Islet of Langerhans (tissue), 1 donor: Measurements from ENCODE around the gene GSDMA.

ENCODE experiments used
- FAIRE-seq: peaks from one replicate; lab custom pipeline; 2011; peaks lifted over from hg19 to GRCh38; lab: Jason Lieb, UNC

GSDMA gene

DNA sequence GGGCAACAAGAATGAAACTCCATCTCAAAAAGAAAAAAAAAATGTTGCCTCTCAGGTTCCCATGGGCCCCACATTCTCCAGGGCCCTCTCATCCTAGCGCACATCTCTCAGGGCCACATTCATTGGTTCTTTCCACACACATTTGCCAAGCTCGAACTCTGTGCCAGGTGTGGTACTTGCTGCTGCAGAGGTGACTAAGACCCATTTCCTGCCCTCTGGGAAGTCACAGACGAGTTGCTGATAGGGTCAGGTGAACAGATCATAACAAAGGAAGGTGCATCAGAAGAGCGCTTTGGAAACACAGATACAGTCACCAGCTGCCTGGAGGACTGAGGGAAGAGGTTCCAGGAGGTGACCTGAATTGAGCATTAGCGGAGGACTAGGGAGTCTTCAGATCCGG is 1.0 kb downstream of the GSDMA start:
- no peak for FAIRE-seq

GRCh38 chr17:39965017-39965699 is 2.4 kb downstream of the GSDMA start:
- no peak for FAIRE-seq

DNA sequence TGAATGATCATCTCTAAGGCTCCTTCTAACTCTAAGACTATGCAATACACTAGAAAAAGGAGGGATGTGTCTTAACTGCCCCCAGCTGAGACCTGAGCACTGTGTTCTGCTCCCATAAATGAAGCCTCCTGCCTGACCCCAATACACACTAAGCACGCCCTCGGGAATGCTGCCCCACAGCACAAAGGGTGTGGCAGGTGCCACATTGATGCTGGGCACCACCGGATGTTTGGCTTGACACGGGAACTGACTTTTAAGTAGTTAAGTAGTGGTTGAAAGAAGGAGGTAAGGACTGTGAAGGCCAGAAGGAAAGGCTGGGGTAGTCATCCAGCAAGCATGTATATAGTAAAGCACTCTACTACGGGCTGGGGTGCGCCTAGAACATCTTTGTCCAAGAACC is 4.0 kb downstream of the GSDMA start:
- no peak for FAIRE-seq

GRCh38 chr17:39968761-39969160 is 6.0 kb downstream of the GSDMA start:
- no peak for FAIRE-seq

DNA sequence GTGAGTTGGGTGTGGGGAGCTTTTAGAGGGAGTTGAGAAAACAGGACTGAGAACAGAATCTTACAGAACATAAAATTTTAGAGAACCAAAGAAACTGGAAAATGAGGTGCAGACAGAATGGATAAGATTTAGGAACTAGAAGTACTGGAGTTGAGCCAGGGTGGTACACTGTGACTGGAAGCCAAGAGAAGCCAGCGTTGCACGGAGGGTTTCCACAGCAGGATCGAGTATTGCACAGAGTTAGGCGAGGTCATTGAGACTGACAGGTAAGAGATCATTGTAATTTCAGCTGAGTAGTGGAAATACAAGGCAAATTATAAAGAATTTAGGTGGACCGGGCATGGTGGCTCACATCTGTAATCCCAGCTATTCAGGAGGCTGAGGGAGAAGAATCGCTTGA is 6.6 kb downstream of the GSDMA start:
- FAIRE-seq, result no peak

DNA sequence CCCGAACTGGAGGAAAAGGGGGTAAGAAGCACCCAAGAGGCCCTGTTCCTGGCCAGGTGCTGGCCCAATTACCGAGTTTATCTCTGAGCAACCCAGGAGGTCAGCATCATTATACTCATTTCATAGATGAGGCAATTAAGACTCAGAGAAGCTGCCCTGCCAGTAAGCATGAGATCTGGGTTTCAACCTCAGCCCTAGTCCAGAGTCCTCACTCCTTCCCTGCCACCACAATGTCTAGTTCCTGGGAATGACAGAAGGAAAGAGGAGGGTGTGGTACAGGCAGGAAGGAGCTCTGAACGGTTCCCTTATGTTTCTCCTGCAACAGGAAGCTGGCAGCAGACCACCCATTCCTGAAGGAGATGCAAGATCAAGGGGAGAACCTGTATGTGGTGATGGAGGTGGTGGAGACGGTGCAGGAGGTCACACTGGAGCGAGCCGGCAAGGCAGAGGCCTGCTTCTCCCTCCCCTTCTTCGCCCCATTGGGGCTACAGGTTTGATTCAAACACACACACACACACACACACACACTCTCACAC is 7.4 kb downstream of the GSDMA start:
- FAIRE-seq, result no peak

GRCh38 chr17:39971076-39971603 is 8.3 kb downstream of the GSDMA start:
- no peak for FAIRE-seq

- FAIRE-seq, result no peak
Measured at GRCh38 chr17:39972271-39972670, 9.5 kb downstream of the GSDMA start.

- no peak for FAIRE-seq
Measured at GRCh38 chr17:39973496-39973895, 10.7 kb downstream of the GSDMA start.

DNA sequence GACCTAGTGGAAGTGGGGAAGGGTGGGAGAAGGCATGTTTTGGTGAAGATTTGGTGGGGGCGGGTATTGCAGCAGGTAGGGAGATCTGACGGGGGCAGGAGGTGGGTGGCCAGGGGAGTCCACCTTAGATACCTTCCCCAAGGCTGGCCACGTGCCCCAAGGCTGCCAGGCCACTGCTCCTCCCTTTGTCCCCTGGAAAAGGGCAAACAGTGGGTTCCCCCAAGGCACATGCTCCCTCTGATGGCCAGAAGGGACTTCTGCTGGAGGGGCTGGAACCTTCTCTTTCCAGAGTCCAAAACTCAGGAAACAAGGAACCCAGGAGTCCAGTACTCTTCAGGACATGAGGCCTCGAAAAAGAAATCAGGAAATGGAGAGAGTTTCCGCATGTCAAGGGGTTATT is 11.6 kb downstream of the GSDMA start:
- no peak for FAIRE-seq

GRCh38 chr17:39975801-39976200 is 13.0 kb downstream of the GSDMA start:
- FAIRE-seq, result no peak

DNA sequence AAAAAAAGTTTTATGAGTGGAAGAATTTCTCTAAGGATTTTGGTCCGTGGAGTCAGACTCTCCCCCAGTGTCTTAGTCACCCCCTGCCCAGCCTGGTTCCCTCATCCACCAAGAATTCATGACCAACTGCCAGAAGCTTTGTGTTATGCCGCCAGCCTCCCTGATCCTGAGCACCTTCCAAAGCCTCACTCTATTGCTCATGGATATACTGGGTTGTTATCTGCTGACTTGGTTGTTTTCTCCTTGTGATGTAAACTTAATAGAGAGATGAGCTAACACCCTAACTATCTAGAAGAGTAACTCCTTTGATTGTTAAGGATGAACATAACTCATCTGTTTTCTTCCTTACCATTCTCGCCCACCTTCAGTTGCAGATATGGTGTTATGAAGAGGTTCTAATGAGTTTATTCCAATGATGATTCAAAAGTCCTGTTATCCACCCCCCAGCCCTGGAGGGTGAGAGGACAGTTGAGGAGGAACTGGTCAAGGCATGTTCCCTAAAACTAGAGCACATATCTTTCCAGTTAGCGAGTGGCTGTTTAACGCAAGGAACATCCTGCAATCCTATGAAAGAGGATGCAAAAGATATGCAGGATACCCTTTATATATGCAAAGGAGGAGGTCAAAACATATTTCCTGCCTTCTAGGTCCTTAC is 16.3 kb downstream of the GSDMA start:
- no peak for FAIRE-seq

GRCh38 chr17:39979893-39980350 is 17.1 kb downstream of the GSDMA start:
- FAIRE-seq, result no peak

DNA sequence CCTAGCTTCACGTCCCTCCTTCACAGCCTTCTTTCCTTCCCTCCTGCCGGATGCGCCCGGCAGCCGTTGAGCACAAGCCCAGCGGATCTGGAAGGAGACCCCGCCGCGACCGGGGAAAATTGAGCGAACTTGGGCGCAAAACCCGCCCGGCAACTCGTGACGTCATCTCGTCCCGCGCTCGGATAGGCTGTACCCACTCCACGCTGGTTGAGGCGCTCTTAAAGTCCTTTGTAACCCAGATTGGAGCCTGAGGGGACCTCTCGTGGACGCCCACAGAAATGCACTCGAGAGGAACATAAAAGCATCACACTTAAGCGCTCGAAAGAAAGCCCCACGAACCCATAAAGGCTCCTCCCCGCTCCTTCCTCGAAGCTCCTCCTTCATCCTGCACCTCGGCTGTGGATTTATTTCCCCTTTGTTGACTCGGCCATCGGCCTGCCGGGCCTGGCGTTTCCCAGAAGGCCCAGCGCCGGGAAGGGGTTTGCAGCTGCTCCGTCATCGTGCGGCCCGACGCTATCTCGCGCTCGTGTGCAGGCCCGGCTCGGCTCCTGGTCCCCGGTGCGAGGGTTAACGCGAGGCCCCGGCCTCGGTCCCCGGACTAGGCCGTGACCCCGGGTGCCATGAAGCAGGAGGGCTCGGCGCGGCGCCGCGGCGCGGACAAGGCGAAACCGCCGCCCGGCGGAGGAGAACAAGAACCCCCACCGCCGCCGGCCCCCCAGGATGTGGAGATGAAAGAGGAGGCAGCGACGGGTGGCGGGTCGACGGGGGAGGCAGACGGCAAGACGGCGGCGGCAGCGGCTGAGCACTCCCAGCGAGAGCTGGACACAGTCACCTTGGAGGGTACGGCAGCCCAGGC is 17.8 kb downstream of the GSDMA start, which contains the start of gene PSMD3:
Gene PSMD3, plus strand, starts transcription at position 457 of the 856 bp plus-strand sequence. Its CDS starts 164 bp downstream, at position 621.
- FAIRE-seq, result no peak

- FAIRE-seq, result no peak
Measured at GRCh38 chr17:39981207-39981741, 18.5 kb downstream of the GSDMA start.

DNA sequence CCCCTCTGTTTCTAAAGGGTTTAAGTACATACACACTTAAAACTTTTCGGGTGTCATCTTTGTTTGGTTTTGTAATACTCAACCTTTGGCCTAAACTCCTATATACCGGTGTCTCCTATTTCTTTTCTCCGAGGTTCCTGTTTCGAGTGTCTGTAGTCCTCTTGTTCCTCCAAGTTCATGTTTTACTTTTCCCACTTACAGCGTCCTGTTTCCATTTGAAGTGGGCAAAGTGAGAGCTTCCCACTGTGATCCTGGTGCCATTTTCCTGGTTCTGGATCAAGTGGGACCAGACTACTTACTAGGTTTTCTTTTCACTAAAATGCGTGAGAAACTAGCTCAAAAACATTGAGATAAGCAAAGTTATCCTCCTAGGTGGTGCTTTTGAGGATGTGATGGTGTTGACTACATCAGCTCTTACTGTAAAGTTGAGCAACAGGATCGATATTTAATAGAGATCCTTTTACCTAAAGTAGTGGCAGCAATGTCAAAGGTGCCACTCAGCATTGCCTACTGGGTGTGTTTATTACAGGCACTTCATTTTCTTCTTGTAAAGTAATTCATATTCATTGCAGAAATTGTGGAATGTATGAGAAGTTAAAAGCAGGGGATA is 19.1 kb downstream of the GSDMA start:
- no peak for FAIRE-seq

- no peak for FAIRE-seq
Measured at GRCh38 chr17:39988206-39988810, 25.5 kb downstream of the GSDMA start.

- no peak for FAIRE-seq
Measured at GRCh38 chr17:39994448-39994847, 31.6 kb downstream of the GSDMA start.

DNA sequence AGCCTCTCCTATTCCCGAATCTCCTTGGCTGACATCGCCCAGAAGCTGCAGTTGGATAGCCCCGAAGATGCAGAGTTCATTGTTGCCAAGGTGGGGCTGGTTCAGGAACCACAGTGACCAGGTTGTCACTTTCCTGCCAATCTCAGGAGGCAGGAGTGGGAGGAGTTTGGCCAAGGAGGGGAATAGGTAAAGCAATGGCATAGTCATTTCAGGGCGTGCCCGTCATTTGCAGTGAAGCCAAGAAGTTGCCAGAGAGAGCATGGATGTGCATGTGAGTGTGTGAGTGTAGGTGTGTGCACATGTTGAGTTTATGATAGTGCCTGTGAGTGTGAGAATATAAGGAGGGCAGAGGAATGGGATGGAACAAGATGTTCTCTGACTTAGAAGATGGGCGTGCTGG is 32.6 kb downstream of the GSDMA start:
- no peak for FAIRE-seq

DNA sequence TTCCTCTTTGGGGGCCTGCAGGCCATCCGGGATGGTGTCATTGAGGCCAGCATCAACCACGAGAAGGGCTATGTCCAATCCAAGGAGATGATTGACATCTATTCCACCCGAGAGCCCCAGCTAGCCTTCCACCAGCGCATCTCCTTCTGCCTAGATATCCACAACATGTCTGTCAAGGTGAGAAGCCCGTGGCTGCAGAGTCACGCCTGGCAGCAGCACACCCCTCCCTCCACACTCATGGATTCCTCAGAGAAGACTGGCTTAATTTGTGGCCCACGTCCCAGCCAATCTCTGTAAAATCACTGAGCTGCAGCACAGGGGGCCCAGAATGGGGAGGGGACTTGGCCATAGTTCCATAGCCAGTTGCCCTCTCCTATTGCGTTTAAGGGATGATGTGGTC is 33.4 kb downstream of the GSDMA start:
- FAIRE-seq, result no peak

DNA sequence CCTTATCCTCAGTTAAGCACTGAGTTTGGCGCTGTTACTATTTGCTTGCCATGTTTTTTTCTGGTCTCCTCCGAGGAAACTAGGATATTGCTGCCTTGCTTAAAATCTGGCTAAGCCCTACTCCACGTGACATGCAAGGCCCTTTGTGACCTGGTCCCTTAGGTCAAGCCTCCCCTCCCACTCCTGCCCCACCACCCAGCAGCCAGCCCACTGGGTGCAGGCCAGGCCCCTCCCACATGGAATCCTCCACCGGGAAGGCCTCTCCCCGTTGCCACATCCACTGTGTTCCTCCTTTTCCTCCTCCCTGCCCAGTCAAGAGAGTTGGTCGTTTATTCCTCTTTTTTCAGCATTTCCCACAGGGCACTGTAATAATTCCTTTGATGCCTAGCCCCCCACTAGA is 34.0 kb downstream of the GSDMA start:
- FAIRE-seq, result no peak
